Measurements from ENCODE around the gene MBD3. TPM values are rescaled to one million over a fixed set of nuclear protein-coding genes. Genes with fewer than 3 reads are reported as not detected.
A peak's percentile ranks its signal among the peaks of the same experiment; 100 is the strongest.

The MBD3 gene
- polyA plus RNA-seq, 2 donors, result 50.0 to 72.8 TPM

GRCh38 chr19:1567116-1567847 lies 25.4 kb downstream of the MBD3 start:
- WGBS, 2 donors, result 1% methylated on average over 65 to 108 of the region's 108 CpGs
- Histone ChIP-seq H3K27me3 (ENCODE audit: control insufficient read depth in 1 of 2, insufficient read depth in 2 of 2, low read length in 2 of 2) (no peaks in the 10 kb centered on the region), H3K4me3 (ENCODE audit: low read depth in 1 of 2, low read length in 2 of 2) (peak overlapping the region; percentile 64 to 65), H3K4me1 (ENCODE audit: control insufficient read depth in 2 of 2, insufficient read depth in 2 of 2, low read length in 1 of 2) (peaks cover 0 to 6% of the 10 kb centered on the region in 2 donors), H3K9me3 (ENCODE audit: control insufficient read depth in 2 of 2, insufficient read depth in 1 of 2, low read depth in 1 of 2, low read length in 1 of 2) (no peaks in the 10 kb centered on the region), H3K36me3 (ENCODE audit: control insufficient read depth in 2 of 2, insufficient read depth in 2 of 2, low read length in 1 of 2) (no peaks in the 10 kb centered on the region), H3K27ac (ENCODE audit: low read depth in 2 of 2, low read length in 1 of 2) (peak overlapping the region; percentile 75 to 86)

- peaks cover 0 to 6% of the 10 kb centered on the region in 2 donors for H3K4me1 ChIP-seq (ENCODE audit: control insufficient read depth in 2 of 2, insufficient read depth in 2 of 2, low read length in 1 of 2)
- peak overlapping the region; percentile 75 to 86 for H3K27ac ChIP-seq (ENCODE audit: low read depth in 2 of 2, low read length in 1 of 2)
- peak overlapping the region; percentile 64 to 65 for H3K4me3 ChIP-seq (ENCODE audit: low read depth in 1 of 2, low read length in 2 of 2)
- no peaks in the 10 kb centered on the region for H3K9me3 ChIP-seq (ENCODE audit: control insufficient read depth in 2 of 2, insufficient read depth in 1 of 2, low read depth in 1 of 2, low read length in 1 of 2)
- 9 to 16% methylated on average over 13 to 42 of the region's 42 CpGs for WGBS, 2 donors
- H3K36me3 ChIP-seq (ENCODE audit: control insufficient read depth in 2 of 2, insufficient read depth in 2 of 2, low read length in 1 of 2), result no peaks in the 10 kb centered on the region
- no peaks in the 10 kb centered on the region for H3K27me3 ChIP-seq (ENCODE audit: control insufficient read depth in 1 of 2, insufficient read depth in 2 of 2, low read length in 2 of 2)
Measured at GRCh38 chr19:1566392-1567115, 26.1 kb downstream of the MBD3 start.

GRCh38 chr19:1563251-1563650 lies 29.4 kb downstream of the MBD3 start:
- 90 to 93% methylated on average over 6 of the region's 6 CpGs for WGBS, 2 donors
- no peak overlapping the region for H3K27ac ChIP-seq (ENCODE audit: low read depth in 2 of 2, low read length in 1 of 2)
- peaks cover 0 to 6% of the 10 kb centered on the region in 2 donors for H3K4me1 ChIP-seq (ENCODE audit: control insufficient read depth in 2 of 2, insufficient read depth in 2 of 2, low read length in 1 of 2)
- no peaks in the 10 kb centered on the region for H3K9me3 ChIP-seq (ENCODE audit: control insufficient read depth in 2 of 2, insufficient read depth in 1 of 2, low read depth in 1 of 2, low read length in 1 of 2)
- H3K36me3 ChIP-seq (ENCODE audit: control insufficient read depth in 2 of 2, insufficient read depth in 2 of 2, low read length in 1 of 2), result no peaks in the 10 kb centered on the region
- no peaks in the 10 kb centered on the region for H3K27me3 ChIP-seq (ENCODE audit: control insufficient read depth in 1 of 2, insufficient read depth in 2 of 2, low read length in 2 of 2)
- H3K4me3 ChIP-seq (ENCODE audit: low read depth in 1 of 2, low read length in 2 of 2), result no peak overlapping the region

- H3K36me3 ChIP-seq (ENCODE audit: control insufficient read depth in 2 of 2, insufficient read depth in 2 of 2, low read length in 1 of 2), result peaks cover 0 to 1% of the 10 kb centered on the region in 2 donors
- 88 to 91% methylated on average over 17 of the region's 17 CpGs for WGBS, 2 donors
- H3K4me3 ChIP-seq (ENCODE audit: low read depth in 1 of 2, low read length in 2 of 2), result no peak overlapping the region
- H3K4me1 ChIP-seq (ENCODE audit: control insufficient read depth in 2 of 2, insufficient read depth in 2 of 2, low read length in 1 of 2), result peaks cover 0 to 6% of the 10 kb centered on the region in 2 donors
- no peak overlapping the region for H3K27ac ChIP-seq (ENCODE audit: low read depth in 2 of 2, low read length in 1 of 2)
- H3K9me3 ChIP-seq (ENCODE audit: control insufficient read depth in 2 of 2, insufficient read depth in 1 of 2, low read depth in 1 of 2, low read length in 1 of 2), result no peaks in the 10 kb centered on the region
- H3K27me3 ChIP-seq (ENCODE audit: control insufficient read depth in 1 of 2, insufficient read depth in 2 of 2, low read length in 2 of 2), result no peaks in the 10 kb centered on the region
Measured at GRCh38 chr19:1561236-1561842, 31.3 kb downstream of the MBD3 start.

- H3K4me3 ChIP-seq (ENCODE audit: low read depth in 1 of 2, low read length in 2 of 2), result no peak overlapping the region
- WGBS, 2 donors, result 69 to 70% methylated on average over 25 of the region's 25 CpGs
- H3K4me1 ChIP-seq (ENCODE audit: control insufficient read depth in 2 of 2, insufficient read depth in 2 of 2, low read length in 1 of 2), result no peaks in the 10 kb centered on the region
- H3K36me3 ChIP-seq (ENCODE audit: control insufficient read depth in 2 of 2, insufficient read depth in 2 of 2, low read length in 1 of 2), result peaks cover 0 to 6% of the 10 kb centered on the region in 2 donors
- no peak overlapping the region for H3K27ac ChIP-seq (ENCODE audit: low read depth in 2 of 2, low read length in 1 of 2)
- H3K27me3 ChIP-seq (ENCODE audit: control insufficient read depth in 1 of 2, insufficient read depth in 2 of 2, low read length in 2 of 2), result no peaks in the 10 kb centered on the region
- no peaks in the 10 kb centered on the region for H3K9me3 ChIP-seq (ENCODE audit: control insufficient read depth in 2 of 2, insufficient read depth in 1 of 2, low read depth in 1 of 2, low read length in 1 of 2)
Measured at GRCh38 chr19:1560286-1560882, 32.3 kb downstream of the MBD3 start.

GRCh38 chr19:1558552-1558951 lies 34.1 kb downstream of the MBD3 start:
- Histone ChIP-seq H3K9me3 (ENCODE audit: control insufficient read depth in 2 of 2, insufficient read depth in 1 of 2, low read depth in 1 of 2, low read length in 1 of 2) (no peaks in the 10 kb centered on the region), H3K4me3 (ENCODE audit: low read depth in 1 of 2, low read length in 2 of 2) (no peak overlapping the region), H3K27me3 (ENCODE audit: control insufficient read depth in 1 of 2, insufficient read depth in 2 of 2, low read length in 2 of 2) (no peaks in the 10 kb centered on the region), H3K27ac (ENCODE audit: low read depth in 2 of 2, low read length in 1 of 2) (no peak overlapping the region), H3K36me3 (ENCODE audit: control insufficient read depth in 2 of 2, insufficient read depth in 2 of 2, low read length in 1 of 2) (peaks cover 0 to 8% of the 10 kb centered on the region in 2 donors), H3K4me1 (ENCODE audit: control insufficient read depth in 2 of 2, insufficient read depth in 2 of 2, low read length in 1 of 2) (no peaks in the 10 kb centered on the region)
- WGBS, 2 donors, result 85 to 90% methylated on average over 12 of the region's 12 CpGs

- H3K4me3 ChIP-seq (ENCODE audit: low read depth in 1 of 2, low read length in 2 of 2), result no peak overlapping the region
- peaks cover 0 to 8% of the 10 kb centered on the region in 2 donors for H3K36me3 ChIP-seq (ENCODE audit: control insufficient read depth in 2 of 2, insufficient read depth in 2 of 2, low read length in 1 of 2)
- 97% methylated on average over 66 of the region's 66 CpGs for WGBS, 2 donors
- H3K9me3 ChIP-seq (ENCODE audit: control insufficient read depth in 2 of 2, insufficient read depth in 1 of 2, low read depth in 1 of 2, low read length in 1 of 2), result no peaks in the 10 kb centered on the region
- H3K27me3 ChIP-seq (ENCODE audit: control insufficient read depth in 1 of 2, insufficient read depth in 2 of 2, low read length in 2 of 2), result no peaks in the 10 kb centered on the region
- no peak overlapping the region for H3K27ac ChIP-seq (ENCODE audit: low read depth in 2 of 2, low read length in 1 of 2)
- H3K4me1 ChIP-seq (ENCODE audit: control insufficient read depth in 2 of 2, insufficient read depth in 2 of 2, low read length in 1 of 2), result no peaks in the 10 kb centered on the region
Measured at GRCh38 chr19:1556390-1557070, 36.1 kb downstream of the MBD3 start.

- Histone ChIP-seq H3K4me1 (ENCODE audit: control insufficient read depth in 2 of 2, insufficient read depth in 2 of 2, low read length in 1 of 2) (no peaks in the 10 kb centered on the region), H3K27ac (ENCODE audit: low read depth in 2 of 2, low read length in 1 of 2) (no peak overlapping the region), H3K27me3 (ENCODE audit: control insufficient read depth in 1 of 2, insufficient read depth in 2 of 2, low read length in 2 of 2) (no peaks in the 10 kb centered on the region), H3K36me3 (ENCODE audit: control insufficient read depth in 2 of 2, insufficient read depth in 2 of 2, low read length in 1 of 2) (peaks cover 0 to 8% of the 10 kb centered on the region in 2 donors), H3K9me3 (ENCODE audit: control insufficient read depth in 2 of 2, insufficient read depth in 1 of 2, low read depth in 1 of 2, low read length in 1 of 2) (no peaks in the 10 kb centered on the region), H3K4me3 (ENCODE audit: low read depth in 1 of 2, low read length in 2 of 2) (no peak overlapping the region)
- WGBS, 2 donors, result 95 to 97% methylated on average over 74 to 121 of the region's 121 CpGs
Measured at GRCh38 chr19:1555487-1556389, 36.9 kb downstream of the MBD3 start.

All from esophagus (tissue), 2 donors.